HepG2 (cell line): Measurements from ENCODE around the gene SLC12A5. TPM values are rescaled to one million over a fixed set of nuclear protein-coding genes. Genes with fewer than 3 reads are reported as not detected.

ENCODE experiments used
- ARHGAP35 ChIP-seq: sonication (generic); formaldehyde crosslinking; IDR thresholded peaks from 2 replicates; pipeline ENCODE4 v1.9.0; 2022; ENCODE audit warnings: mild to moderate bottlenecking, inconsistent platforms, moderate library complexity, missing genetic modification reagents, borderline replicate concordance
- EHMT2 ChIP-seq: fragments of 200-600 bp; sonication (generic); IDR thresholded peaks from 2 replicates; pipeline ENCODE4 v1.7.0; 2017; ENCODE audit warnings: antibody characterized with exemption, low read depth, low read length, borderline replicate concordance
- KDM5A ChIP-seq: fragments of 200-600 bp; sonication (generic); IDR thresholded peaks from 2 replicates; pipeline ENCODE4 v1.7.0; 2018; ENCODE audit warnings: antibody characterized with exemption, mild to moderate bottlenecking, low read length, borderline replicate concordance
- KDM5B ChIP-seq: sonication (generic); formaldehyde crosslinking; IDR thresholded peaks from 2 replicates; pipeline ENCODE4 v1.4.0; 2020; ENCODE audit warnings: missing genetic modification reagents, mild to moderate bottlenecking, borderline replicate concordance
- KLF13 ChIP-seq: sonication (generic); formaldehyde crosslinking; IDR thresholded peaks from 2 replicates; pipeline ENCODE4 v1.4.0; 2020; ENCODE audit warnings: mild to moderate bottlenecking, missing genetic modification reagents
- MTA3 ChIP-seq: sonication (generic); formaldehyde crosslinking; IDR thresholded peaks from 2 replicates; pipeline ENCODE4 v1.4.0; 2020; ENCODE audit warnings: missing genetic modification reagents
- SIN3A ChIP-seq: IDR thresholded peaks from 2 replicates; pipeline ENCODE4 v1.6.1; 2011; ENCODE audit warnings: low read depth, mild to moderate bottlenecking, control low read depth, low read length, borderline replicate concordance
- SOX6 ChIP-seq, 2 experiments: fragments of 450-650 bp in 1 of 2; sonication (generic) in 1 of 2; formaldehyde crosslinking in 1 of 2; IDR thresholded peaks; 2 replicates each; pipeline versions ENCODE4 v1.4.0 to v1.6.1; 2017 to 2020; ENCODE audit warnings: antibody characterized with exemption in 1 of 2, mild to moderate bottlenecking in 1 of 2, missing genetic modification reagents in 1 of 2
- TAF1 ChIP-seq: sonication (generic); formaldehyde crosslinking; IDR thresholded peaks from 2 replicates; pipeline ENCODE4 v1.4.0; 2020; ENCODE audit warnings: missing genetic modification reagents
- THRA ChIP-seq: sonication (generic); formaldehyde crosslinking; IDR thresholded peaks from 2 replicates; pipeline ENCODE4 v1.4.0; 2020; ENCODE audit warnings: missing genetic modification reagents, borderline replicate concordance
- ZFP36L2 ChIP-seq: sonication (generic); formaldehyde crosslinking; IDR thresholded peaks from 2 replicates; pipeline ENCODE4 v1.4.0; 2020; ENCODE audit warnings: missing genetic modification reagents
- ZNF317 ChIP-seq: sonication (generic); formaldehyde crosslinking; IDR thresholded peaks from 2 replicates; pipeline ENCODE4 v1.5.0; 2020; ENCODE audit warnings: mild to moderate bottlenecking, missing genetic modification reagents
- ZNF354B ChIP-seq: sonication (generic); formaldehyde crosslinking; IDR thresholded peaks from 2 replicates; pipeline ENCODE4 v1.8.0; 2022; ENCODE audit warnings: mild to moderate bottlenecking, missing genetic modification reagents
- ZNF383 ChIP-seq: sonication (generic); formaldehyde crosslinking; IDR thresholded peaks from 2 replicates; pipeline ENCODE4 v1.4.0; 2020; ENCODE audit warnings: missing genetic modification reagents, mild to moderate bottlenecking, borderline replicate concordance
- ZNF496 ChIP-seq: sonication (generic); formaldehyde crosslinking; IDR thresholded peaks from 2 replicates; pipeline ENCODE4 v1.8.1; 2023; ENCODE audit warnings: mild to moderate bottlenecking, moderate library complexity, missing genetic modification reagents; ENCODE audit not compliant: insufficient replicate concordance
- ZNF574 ChIP-seq: sonication (generic); formaldehyde crosslinking; IDR thresholded peaks from 2 replicates; pipeline ENCODE4 v1.4.0; 2020; ENCODE audit warnings: missing genetic modification reagents
- ZNF709 ChIP-seq: sonication (generic); formaldehyde crosslinking; IDR thresholded peaks from 2 replicates; pipeline ENCODE4 v1.5.0; 2020; ENCODE audit warnings: mild to moderate bottlenecking, missing genetic modification reagents
- ZNF790 ChIP-seq: sonication (generic); formaldehyde crosslinking; IDR thresholded peaks from 2 replicates; pipeline ENCODE4 v1.8.0; 2022; ENCODE audit warnings: missing genetic modification reagents, mild to moderate bottlenecking, borderline replicate concordance
- polyA plus RNA-seq, 8 experiments: library from polyadenylated mRNA; depleted of rRNA in 3 of 8; stranded (reverse) in 7 of 8; unstranded in 1 of 8; fragments of >200 nt; fragmentation: Illumina TruSeq in 4 of 8; extraction: Trizol in 4 of 8; gene quantifications; 2 replicates each; pipeline versions ENCODE4 v1.2.1 to v1.2.3, GENCODE V29; 2011 to 2016; ENCODE audit warnings: low read depth in 4 of 8, missing spikeins in 1 of 8, mixed read lengths in 1 of 8; ENCODE audit not compliant: insufficient read depth in 1 of 8
- total RNA-seq, 5 experiments: library from RNA; depleted of rRNA; stranded (reverse); fragments of >200 nt; fragmentation: Illumina TruSeq; extraction: Trizol; gene quantifications; 2 replicates each; pipeline ENCODE4 v1.2.3, GENCODE V29; 2016; ENCODE audit warnings: low read depth in 1 of 5
- TF ChIP-seq, protein P1 (sequence below), 2 experiments: IDR thresholded peaks; 2 replicates each; pipeline ENCODE4 v1.6.1; 2011 to 2012; ENCODE audit warnings: low read length in 2 of 2, borderline replicate concordance in 1 of 2, low read depth in 1 of 2, mild to moderate bottlenecking in 1 of 2, moderate library complexity in 1 of 2
- TF ChIP-seq, protein P2 (sequence below): sonication (generic); formaldehyde crosslinking; IDR thresholded peaks from 2 replicates; pipeline ENCODE4 v1.8.0; 2022; ENCODE audit warnings: missing genetic modification reagents, mild to moderate bottlenecking, borderline replicate concordance

Gene SLC12A5
- total and polyA plus RNA-seq, 2 of the 13 experiments (the other 11 are each of a cell fraction or from before 2014, with no cell fraction given), result 4.3 to 5.4 TPM

DNA sequence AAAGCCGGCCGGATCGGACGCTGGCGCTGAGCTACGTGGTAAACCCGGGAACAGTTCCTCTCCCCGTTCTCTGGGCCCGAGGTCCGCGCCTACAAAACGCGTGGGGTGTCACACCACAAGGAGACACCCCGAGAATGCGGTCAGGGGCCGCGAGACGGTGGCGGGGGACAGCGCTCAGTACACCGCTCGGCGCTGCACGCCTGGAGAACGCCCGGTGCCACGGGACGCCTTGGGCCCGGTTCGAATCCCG is 60.1 kb downstream of the SLC12A5 start (continued):
- TF ChIP-seq, protein P1, sequence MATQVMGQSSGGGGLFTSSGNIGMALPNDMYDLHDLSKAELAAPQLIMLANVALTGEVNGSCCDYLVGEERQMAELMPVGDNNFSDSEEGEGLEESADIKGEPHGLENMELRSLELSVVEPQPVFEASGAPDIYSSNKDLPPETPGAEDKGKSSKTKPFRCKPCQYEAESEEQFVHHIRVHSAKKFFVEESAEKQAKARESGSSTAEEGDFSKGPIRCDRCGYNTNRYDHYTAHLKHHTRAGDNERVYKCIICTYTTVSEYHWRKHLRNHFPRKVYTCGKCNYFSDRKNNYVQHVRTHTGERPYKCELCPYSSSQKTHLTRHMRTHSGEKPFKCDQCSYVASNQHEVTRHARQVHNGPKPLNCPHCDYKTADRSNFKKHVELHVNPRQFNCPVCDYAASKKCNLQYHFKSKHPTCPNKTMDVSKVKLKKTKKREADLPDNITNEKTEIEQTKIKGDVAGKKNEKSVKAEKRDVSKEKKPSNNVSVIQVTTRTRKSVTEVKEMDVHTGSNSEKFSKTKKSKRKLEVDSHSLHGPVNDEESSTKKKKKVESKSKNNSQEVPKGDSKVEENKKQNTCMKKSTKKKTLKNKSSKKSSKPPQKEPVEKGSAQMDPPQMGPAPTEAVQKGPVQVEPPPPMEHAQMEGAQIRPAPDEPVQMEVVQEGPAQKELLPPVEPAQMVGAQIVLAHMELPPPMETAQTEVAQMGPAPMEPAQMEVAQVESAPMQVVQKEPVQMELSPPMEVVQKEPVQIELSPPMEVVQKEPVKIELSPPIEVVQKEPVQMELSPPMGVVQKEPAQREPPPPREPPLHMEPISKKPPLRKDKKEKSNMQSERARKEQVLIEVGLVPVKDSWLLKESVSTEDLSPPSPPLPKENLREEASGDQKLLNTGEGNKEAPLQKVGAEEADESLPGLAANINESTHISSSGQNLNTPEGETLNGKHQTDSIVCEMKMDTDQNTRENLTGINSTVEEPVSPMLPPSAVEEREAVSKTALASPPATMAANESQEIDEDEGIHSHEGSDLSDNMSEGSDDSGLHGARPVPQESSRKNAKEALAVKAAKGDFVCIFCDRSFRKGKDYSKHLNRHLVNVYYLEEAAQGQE (IDR thresholded peaks at IDR 0.05; ENCODE audit: borderline replicate concordance in 1 of 2, low read depth in 1 of 2, low read length in 2 of 2), result 0 out of 4 replicates have a peak, but pooled peaks of 1 of the 2 experiments have one; percentile 39
- TF ChIP-seq KDM5B (CRISPR knock-in tag) (no peak), ZNF496 (CRISPR knock-in tag) (no peak), SIN3A (peak; percentile 77; the same call in 1 of the 2 replicates), ZFP36L2 (CRISPR knock-in tag) (no peak), KLF13 (CRISPR knock-in tag) (no peak), ZNF790 (no peak), TAF1 (CRISPR knock-in tag) (no peak), EHMT2 (no peak), THRA (CRISPR knock-in tag) (no peak), ARHGAP35 (CRISPR knock-in tag) (no peak), ZNF574 (CRISPR knock-in tag) (no peak), MTA3 (CRISPR knock-in tag) (no peak), KDM5A (no peak; the same call in 1 of the 2 replicates), ZNF383 (CRISPR knock-in tag) (no peak), ZNF709 (no peak), ZNF317 (CRISPR knock-in tag) (peak; percentile 68), SOX6 (IDR thresholded peaks at IDR 0.05) (no peak), SOX6 (CRISPR knock-in tag; IDR thresholded peaks at IDR 0.05) (no peak), ZNF354B (no peak)
- TF ChIP-seq, protein P2, sequence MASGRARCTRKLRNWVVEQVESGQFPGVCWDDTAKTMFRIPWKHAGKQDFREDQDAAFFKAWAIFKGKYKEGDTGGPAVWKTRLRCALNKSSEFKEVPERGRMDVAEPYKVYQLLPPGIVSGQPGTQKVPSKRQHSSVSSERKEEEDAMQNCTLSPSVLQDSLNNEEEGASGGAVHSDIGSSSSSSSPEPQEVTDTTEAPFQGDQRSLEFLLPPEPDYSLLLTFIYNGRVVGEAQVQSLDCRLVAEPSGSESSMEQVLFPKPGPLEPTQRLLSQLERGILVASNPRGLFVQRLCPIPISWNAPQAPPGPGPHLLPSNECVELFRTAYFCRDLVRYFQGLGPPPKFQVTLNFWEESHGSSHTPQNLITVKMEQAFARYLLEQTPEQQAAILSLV, result no peak
